ENCODE data around the gene TMEM45B. TPM values are rescaled to one million over a fixed set of nuclear protein-coding genes. Genes with fewer than 3 reads are reported as not detected.

TMEM45B gene
- under 0.01 TPM in 1 of 2 replicates, not detected in the other for total RNA-seq

GRCh38 chr11:129815596-129816461 lies at the start of gene TMEM45B:
Gene TMEM45B, plus strand, starts transcription at chr11:129815848. Its CDS starts 36,635 bp downstream, at chr11:129852483.

GRCh38 chr11:129895126-129896041 lies 79.7 kb downstream of the TMEM45B start, which contains the start of gene NFRKB:
Gene NFRKB, minus strand, starts transcription at chr11:129895578. Its CDS starts 2,729 bp downstream, at chr11:129892849.

Other genes starting within 250 kb of the TMEM45B start
- 8.7 and 10.9 TPM in 2 replicates for gene NFRKB, start 79.7 kb downstream of the TMEM45B start, total RNA-seq
- 2.4 and 2.9 TPM in 2 replicates for gene PRDM10, start 187.0 kb downstream of the TMEM45B start, total RNA-seq

Measured in smooth muscle cell of bladder (primary cell).